Chondrocyte (in vitro differentiated cells): ENCODE results near the gene ABHD4. TPM values are rescaled to one million over a fixed set of nuclear protein-coding genes. Genes with fewer than 3 reads are reported as not detected.
A peak's percentile ranks its signal among the peaks of the same experiment; 100 is the strongest.

ENCODE experiments used
- DNase-seq: peaks from one replicate; pipeline ENCODE4 v3.0.0; 2021; ENCODE audit warnings: mixed read lengths, low spot score
- H3K27ac Mint-ChIP-seq: one replicate; pipeline ENCODE4 v1.8.0; 2021; ENCODE audit warnings: mild to moderate bottlenecking, moderate library complexity, mixed read lengths; ENCODE audit not compliant: unreplicated experiment
- H3K27me3 Mint-ChIP-seq: 2 replicates; pipeline ENCODE4 v1.8.0; 2021; ENCODE audit warnings: low read depth, mixed read lengths
- H3K36me3 Mint-ChIP-seq: 2 replicates; pipeline ENCODE4 v1.8.0; 2021; ENCODE audit warnings: low read depth, mixed read lengths
- H3K4me1 Mint-ChIP-seq: 2 replicates; pipeline ENCODE4 v1.8.0; 2021; ENCODE audit warnings: low read depth, mild to moderate bottlenecking, mixed read lengths
- H3K4me3 Mint-ChIP-seq: one replicate; pipeline ENCODE4 v1.8.0; 2021; ENCODE audit warnings: mild to moderate bottlenecking, moderate library complexity, mixed read lengths; ENCODE audit not compliant: unreplicated experiment
- H3K9me3 Mint-ChIP-seq: 2 replicates; pipeline ENCODE4 v1.8.0; 2021; ENCODE audit warnings: low read depth, mixed read lengths
- total RNA-seq: library from RNA; stranded (reverse); gene quantifications from 3 replicates; pipeline ENCODE4 v1.2.1, GENCODE V29; 2021
- TF ChIP-seq, protein P1 (sequence below): fragments of 200-600 bp; sonication (generic); IDR thresholded peaks from 2 replicates; pipeline ENCODE4 v1.5.0; 2021; ENCODE audit warnings: antibody characterized with exemption, mild to moderate bottlenecking, moderate library complexity

The ABHD4 gene
- total RNA-seq, 1 donor from 2014 or later, result 88.0 TPM

DNA sequence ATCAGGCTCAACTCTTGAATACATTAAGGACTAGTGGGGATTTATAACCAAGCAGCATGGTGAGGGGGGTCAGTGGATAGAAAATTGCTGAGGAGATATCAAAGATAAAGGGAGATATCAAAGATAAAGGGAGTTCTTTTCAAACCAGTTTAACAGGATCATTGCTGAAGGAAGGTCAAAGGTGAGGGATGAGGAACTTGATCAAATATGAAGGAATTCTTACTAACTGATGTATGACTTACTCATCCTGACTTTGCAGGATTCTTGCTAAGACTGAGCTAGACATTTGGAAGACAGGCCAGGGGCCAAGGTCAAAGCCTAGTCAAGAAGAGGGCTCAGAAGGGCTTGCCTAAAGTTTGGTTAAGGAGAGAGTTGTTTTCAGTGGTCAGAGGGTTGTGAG is 4.8 kb downstream of the ABHD4 start:
- no peak overlapping the region for H3K4me3 Mint-ChIP-seq
- peaks cover 57% of the 10 kb centered on the region for H3K4me1 Mint-ChIP-seq
- H3K27ac Mint-ChIP-seq, result peak overlapping the region; percentile 25
- H3K36me3 Mint-ChIP-seq, result peaks cover 35% of the 10 kb centered on the region
- TF ChIP-seq, protein P1, sequence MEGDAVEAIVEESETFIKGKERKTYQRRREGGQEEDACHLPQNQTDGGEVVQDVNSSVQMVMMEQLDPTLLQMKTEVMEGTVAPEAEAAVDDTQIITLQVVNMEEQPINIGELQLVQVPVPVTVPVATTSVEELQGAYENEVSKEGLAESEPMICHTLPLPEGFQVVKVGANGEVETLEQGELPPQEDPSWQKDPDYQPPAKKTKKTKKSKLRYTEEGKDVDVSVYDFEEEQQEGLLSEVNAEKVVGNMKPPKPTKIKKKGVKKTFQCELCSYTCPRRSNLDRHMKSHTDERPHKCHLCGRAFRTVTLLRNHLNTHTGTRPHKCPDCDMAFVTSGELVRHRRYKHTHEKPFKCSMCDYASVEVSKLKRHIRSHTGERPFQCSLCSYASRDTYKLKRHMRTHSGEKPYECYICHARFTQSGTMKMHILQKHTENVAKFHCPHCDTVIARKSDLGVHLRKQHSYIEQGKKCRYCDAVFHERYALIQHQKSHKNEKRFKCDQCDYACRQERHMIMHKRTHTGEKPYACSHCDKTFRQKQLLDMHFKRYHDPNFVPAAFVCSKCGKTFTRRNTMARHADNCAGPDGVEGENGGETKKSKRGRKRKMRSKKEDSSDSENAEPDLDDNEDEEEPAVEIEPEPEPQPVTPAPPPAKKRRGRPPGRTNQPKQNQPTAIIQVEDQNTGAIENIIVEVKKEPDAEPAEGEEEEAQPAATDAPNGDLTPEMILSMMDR, result no peak
- no peaks in the 10 kb centered on the region for H3K9me3 Mint-ChIP-seq
- no peak for DNase-seq
- no peaks in the 10 kb centered on the region for H3K27me3 Mint-ChIP-seq

DNA sequence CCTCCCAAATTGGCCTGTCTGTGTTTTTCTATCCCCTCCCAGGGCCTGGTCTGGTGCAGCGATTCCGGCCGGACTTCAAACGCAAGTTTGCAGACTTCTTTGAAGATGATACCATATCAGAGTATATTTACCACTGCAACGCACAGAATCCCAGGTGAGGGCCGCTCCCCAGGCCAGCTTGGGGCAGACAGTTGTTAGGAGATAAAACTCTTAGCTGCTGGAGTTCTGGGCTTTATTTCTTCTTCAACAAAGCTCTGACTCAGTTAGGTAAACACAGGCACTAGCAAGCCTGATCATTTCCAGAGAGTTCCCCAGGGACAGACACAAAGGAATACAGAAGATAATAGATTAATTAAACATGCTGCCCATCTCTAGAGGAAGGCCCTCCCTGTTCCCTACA is 8.3 kb downstream of the ABHD4 start:
- H3K36me3 Mint-ChIP-seq, result peaks cover 54% of the 10 kb centered on the region

DNA sequence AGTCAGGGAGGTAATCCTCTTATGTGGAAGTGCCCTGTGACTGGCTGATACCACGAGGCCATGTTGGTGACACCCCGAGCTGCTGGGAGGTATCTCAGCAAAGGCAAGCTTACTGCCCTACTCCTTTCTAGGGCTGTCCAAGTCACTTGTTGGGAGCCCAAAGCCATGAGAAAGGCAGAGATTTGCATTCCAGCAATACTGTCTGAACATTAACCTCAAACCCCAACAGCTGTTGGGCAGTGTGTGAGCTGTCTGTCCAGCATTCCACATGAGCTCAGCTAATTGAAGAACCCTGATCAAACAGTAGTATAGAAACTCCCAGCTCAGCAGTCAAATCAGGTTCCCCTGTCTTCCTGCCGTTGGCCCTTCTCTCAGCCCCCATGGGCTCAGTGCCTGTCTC is 9.2 kb downstream of the ABHD4 start:
- TF ChIP-seq, protein P1, result no peak
- Mint-ChIP-seq H3K4me1 (peaks cover 43% of the 10 kb centered on the region), H3K36me3 (peaks cover 52% of the 10 kb centered on the region), H3K27me3 (no peaks in the 10 kb centered on the region), H3K4me3 (no peak overlapping the region), H3K27ac (peak overlapping the region; percentile 79), H3K9me3 (no peaks in the 10 kb centered on the region)
- no peak for DNase-seq

More for the DNA sequence above, 8.3 kb downstream of the ABHD4 start:
- H3K9me3 Mint-ChIP-seq, result no peaks in the 10 kb centered on the region
- peaks cover 39% of the 10 kb centered on the region for H3K4me1 Mint-ChIP-seq
- DNase-seq, result no peak
- H3K4me3 Mint-ChIP-seq, result no peak overlapping the region
- no peaks in the 10 kb centered on the region for H3K27me3 Mint-ChIP-seq
- H3K27ac Mint-ChIP-seq, result no peak overlapping the region
- TF ChIP-seq, protein P1, result no peak

DNA sequence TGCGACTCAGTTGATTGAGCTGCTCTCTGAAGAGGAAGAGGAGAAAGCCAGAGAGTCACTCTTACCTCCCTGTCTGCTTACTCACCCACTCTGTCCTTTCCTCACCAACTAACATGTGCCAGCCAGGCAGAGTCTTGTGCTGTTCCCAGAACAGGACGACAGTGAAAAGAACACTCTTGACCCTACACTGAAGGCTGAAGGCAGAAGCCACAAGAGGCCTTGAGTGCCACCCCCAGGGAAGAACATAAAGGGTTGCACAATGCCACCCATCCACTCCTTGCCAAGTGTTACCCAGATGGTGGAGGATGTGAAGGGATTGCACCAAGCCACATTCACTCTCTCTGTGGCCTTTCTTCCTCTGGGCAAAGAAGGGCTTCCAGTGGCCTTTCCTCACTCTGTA is 12.8 kb downstream of the ABHD4 start:
- Mint-ChIP-seq H3K27me3 (no peaks in the 10 kb centered on the region), H3K27ac (peak overlapping the region; percentile 95), H3K9me3 (no peaks in the 10 kb centered on the region), H3K4me1 (peaks cover 58% of the 10 kb centered on the region), H3K4me3 (no peak overlapping the region), H3K36me3 (peaks cover 36% of the 10 kb centered on the region)
- TF ChIP-seq, protein P1, result no peak
- no peak for DNase-seq

DNA sequence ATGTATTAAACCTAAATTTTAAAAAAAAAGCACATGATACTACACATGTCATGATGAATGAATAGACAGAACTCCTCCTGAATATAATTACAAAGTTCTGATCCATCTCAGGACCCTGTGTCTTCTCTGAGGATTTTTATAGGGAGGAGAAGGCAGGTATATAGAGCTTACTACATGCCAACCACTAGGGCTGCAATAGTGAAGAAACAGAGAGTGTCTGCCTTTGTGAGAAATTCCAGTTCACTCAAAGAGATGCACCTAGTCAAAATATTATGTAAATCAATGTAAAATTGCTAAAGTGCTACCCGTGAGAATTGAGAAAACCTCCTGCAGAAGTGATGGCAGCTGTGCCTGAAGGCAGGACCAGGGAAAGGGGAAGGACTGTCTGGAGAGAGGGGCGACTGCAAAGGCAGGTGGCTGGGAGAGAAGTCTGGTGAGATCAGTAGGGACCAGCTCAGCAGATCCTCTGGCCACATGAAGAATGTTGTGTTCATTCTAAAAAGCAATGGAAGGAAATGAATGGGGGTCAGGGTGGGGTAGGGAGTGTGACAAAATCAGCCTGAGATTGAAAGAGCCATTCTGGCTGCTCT is 15.1 kb downstream of the ABHD4 start:
- Mint-ChIP-seq H3K27me3 (no peaks in the 10 kb centered on the region), H3K36me3 (peaks cover 25% of the 10 kb centered on the region), H3K27ac (peak overlapping the region; percentile 95), H3K4me3 (peak overlapping the region; percentile 10), H3K4me1 (peaks cover 49% of the 10 kb centered on the region), H3K9me3 (peaks cover 2% of the 10 kb centered on the region)
- no peak for DNase-seq
- TF ChIP-seq, protein P1, result peak; percentile 77
